ENCODE results near the gene FSD2. TPM values are rescaled to one million over a fixed set of nuclear protein-coding genes. Genes with fewer than 3 reads are reported as not detected.

Gene FSD2
- total and polyA plus RNA-seq, 2 experiments from 2014 or later = 0.18 TPM; not detected in 1

GRCh38 chr15:82726816-82727215 lies 79.1 kb downstream of the FSD2 start:
- no peak overlapping the region for H2AFZ ChIP-seq
- H3K4me2 ChIP-seq = no peak overlapping the region
- TF ChIP-seq CTCF (conservative IDR thresholded peaks at IDR 0.05; ENCODE audit: low read depth in 2 of 2) (no peak), ETS1 (IDR thresholded peaks at IDR 0.05) (no peak), REST (IDR thresholded peaks at IDR 0.05; ENCODE audit: unreplicated experiment) (no peak), POLR2AphosphoS5 (IDR thresholded peaks at IDR 0.05; ENCODE audit: low read depth) (no peak), STAT1 (IDR thresholded peaks at IDR 0.05; ENCODE audit: unreplicated experiment) (no peak), ZNF114 (CRISPR knock-in tag; IDR thresholded peaks at IDR 0.05) (no peak), EZH2 (IDR thresholded peaks at IDR 0.05; ENCODE audit: low read depth, unreplicated experiment) (no peak), ZNF462 (CRISPR knock-in tag; IDR thresholded peaks at IDR 0.05) (no peak), EZH2phosphoT487 (IDR thresholded peaks at IDR 0.05; ENCODE audit: unreplicated experiment) (no peak), CREB1 (CRISPR knock-in tag; IDR thresholded peaks at IDR 0.05; ENCODE audit: low read depth) (no peak), ZNF331 (CRISPR knock-in tag; IDR thresholded peaks at IDR 0.05; ENCODE audit: low read depth) (no peak), JUNB (IDR thresholded peaks at IDR 0.05; ENCODE audit: unreplicated experiment) (no peak)
- H3K4me3 ChIP-seq = no peak overlapping the region
- no peak overlapping the region for H3K27ac Mint-ChIP-seq
- no peaks in the 10 kb centered on the region for H3K27me3 ChIP-seq (ENCODE audit: insufficient read depth)
- no peaks in the 10 kb centered on the region for H4K20me1 ChIP-seq (replicated peaks; ENCODE audit: insufficient read depth)
- H3K9me3 Mint-ChIP-seq = no peaks in the 10 kb centered on the region
- H3F3A ChIP-seq (replicated peaks; ENCODE audit: low read depth) = no peaks in the 10 kb centered on the region
- no peaks in the 10 kb centered on the region for H3K4me1 Mint-ChIP-seq
- DNase-seq (ENCODE audit: low spot score) (no peak), ATAC-seq (no peak)
- no peaks in the 10 kb centered on the region for H3K36me3 ChIP-seq (ENCODE audit: insufficient read depth)
- no peaks in the 10 kb centered on the region for H3K27me3 Mint-ChIP-seq (ENCODE audit: insufficient read depth, low read depth, poor library complexity)
- no peaks in the 10 kb centered on the region for H3K79me2 ChIP-seq (replicated peaks; ENCODE audit: insufficient read depth)
- H3K4me3 Mint-ChIP-seq = no peak overlapping the region
- H3K4me1 ChIP-seq (ENCODE audit: insufficient read depth) = no peaks in the 10 kb centered on the region
- H3K36me3 Mint-ChIP-seq (ENCODE audit: low read depth) = no peaks in the 10 kb centered on the region
- no peak overlapping the region for H3K27ac ChIP-seq (ENCODE audit: low read depth)
- H3K9me2 ChIP-seq (ENCODE audit: insufficient read depth) = no peaks in the 10 kb centered on the region

Measured in GM23338 (cell line).